Ureter (tissue), 1 donor: ENCODE results near the gene TERB1. TPM values are rescaled to one million over a fixed set of nuclear protein-coding genes. Genes with fewer than 3 reads are reported as not detected.

Source experiments
- DNase-seq: peaks from one replicate; pipeline ENCODE4 v3.0.0-alpha.2; 2020; ENCODE audit warnings: low spot score
- total RNA-seq: library from RNA; stranded (reverse); gene quantifications from one replicate; pipeline ENCODE4 v1.2.4, GENCODE V29; 2023
- donor health status: DM: yes; HTN: yes; CAD: no.

Gene TERB1
- total RNA-seq, 1 donor from 2014 or later = 1.0 TPM

GRCh38 chr16:66705790-66706505 is 95.4 kb downstream of the TERB1 start:
- DNase-seq = peak; percentile 79

Other genes with a start within 250 kb of the TERB1 start
- gene CKLF, start 249.0 kb downstream of the TERB1 start, total RNA-seq = 34.0 TPM
- 4.3 TPM for gene CMTM1, start 235.1 kb downstream of the TERB1 start, total RNA-seq
- not detected for gene CMTM2, start 222.1 kb downstream of the TERB1 start, total RNA-seq
- 25.4 TPM for gene CMTM3, start 196.9 kb downstream of the TERB1 start, total RNA-seq
- 31.6 TPM for gene CMTM4, start 104.8 kb downstream of the TERB1 start, total RNA-seq
- gene DYNC1LI2, start 50.0 kb downstream of the TERB1 start, total RNA-seq = 143 TPM
- gene NAE1, start 29.4 kb upstream of the TERB1 start, total RNA-seq = 67.8 TPM
- gene CA7, start 42.8 kb upstream of the TERB1 start, total RNA-seq = not detected
- 11.5 TPM for gene PDP2, start 78.9 kb upstream of the TERB1 start, total RNA-seq
- gene CDH16, start 117.3 kb upstream of the TERB1 start, total RNA-seq = not detected
- gene RRAD, start 124.0 kb upstream of the TERB1 start, total RNA-seq = 7.7 TPM
- 71.8 TPM for gene CIAO2B, start 132.8 kb upstream of the TERB1 start, total RNA-seq
- gene CES2, start 133.9 kb upstream of the TERB1 start, total RNA-seq = 56.3 TPM
- gene CES3, start 159.7 kb upstream of the TERB1 start, total RNA-seq = 0.29 TPM
- 17.7 TPM for gene CES4A, start 187.0 kb upstream of the TERB1 start, total RNA-seq
- 53.5 TPM for gene CBFB, start 227.6 kb upstream of the TERB1 start, total RNA-seq